CMK (cell line): ENCODE measurements around the gene SPAG8.

Experiments used
- DNase-seq: peaks from one replicate; pipeline ENCODE4 v3.0.0-alpha.2; 2010; ENCODE audit warnings: low read depth

Gene SPAG8

GRCh38 chr9:35771534-35771933, 40.5 kb downstream of the SPAG8 start:
- no peak for DNase-seq

GRCh38 chr9:35771075-35771433, 41.0 kb downstream of the SPAG8 start:
- no peak for DNase-seq

GRCh38 chr9:35769763-35770162, 42.3 kb downstream of the SPAG8 start:
- no peak for DNase-seq

- no peak for DNase-seq
Measured at GRCh38 chr9:35767458-35767857, 44.6 kb downstream of the SPAG8 start.

- no peak for DNase-seq
Measured at GRCh38 chr9:35766997-35767396, 45.1 kb downstream of the SPAG8 start.

GRCh38 chr9:35763803-35764202, 48.3 kb downstream of the SPAG8 start:
- DNase-seq: no peak

- no peak for DNase-seq
Measured at GRCh38 chr9:35763181-35763580, 48.9 kb downstream of the SPAG8 start.

GRCh38 chr9:35760651-35761050, 51.4 kb downstream of the SPAG8 start:
- DNase-seq: no peak

- no peak for DNase-seq
Measured at GRCh38 chr9:35759795-35760194, 52.3 kb downstream of the SPAG8 start.
